ENCODE results near the gene SORL1-AS1.

SORL1-AS1 gene

GRCh38 chr11:121458551-121458950 is 5.8 kb upstream of the SORL1-AS1 start:
- Histone ChIP-seq H3K9me3 (replicated peaks; ENCODE audit: control insufficient read depth, insufficient read depth, low read length) (no peaks in the 10 kb centered on the region), H3K4me2 (ENCODE audit: insufficient read depth, low read length) (no peak overlapping the region), H3K4me1 (ENCODE audit: control insufficient read depth, extremely low read depth, insufficient read depth, low read length) (no peaks in the 10 kb centered on the region), H3K36me3 (ENCODE audit: control insufficient read depth in 2 of 2, extremely low read depth in 1 of 2, insufficient read depth in 2 of 2, low read length in 2 of 2) (no peaks in the 10 kb centered on the region), H4K20me1 (replicated peaks; ENCODE audit: control insufficient read depth, extremely low read depth, insufficient read depth, low read length) (no peaks in the 10 kb centered on the region), H3K27ac (ENCODE audit: insufficient read depth, low read depth, low read length) (no peak overlapping the region), H3K27me3 (ENCODE audit: control insufficient read depth in 2 of 2, insufficient read depth in 2 of 2, low read length in 2 of 2) (peaks cover 11 to 14% of the 10 kb centered on the region in 2 experiments), H3K9ac (replicated peaks; ENCODE audit: extremely low read depth, insufficient read depth, low read length) (no peak overlapping the region), H3K9me1 (replicated peaks; ENCODE audit: control insufficient read depth, extremely low read depth, insufficient read depth, low read length) (no peaks in the 10 kb centered on the region), H3K79me2 (ENCODE audit: control insufficient read depth, insufficient read depth, low read length) (no peaks in the 10 kb centered on the region), H3K4me3 (replicated peaks in 1 of 3; ENCODE audit: insufficient read depth in 1 of 3, low read depth in 1 of 3, low read length in 3 of 3) (no peak overlapping the region), H2AFZ (ENCODE audit: low read depth, low read length) (no peak overlapping the region)
- intact Hi-C loops (cut with micrococcal nuclease) (no loop called here), dilution Hi-C loops (cut with MboI; ENCODE audit: extremely low pct_ligation_motif_present, low sequenced_read_pairs) (no loop called here)
- no peak for FAIRE-seq
- TF ChIP-seq POLR2A (IDR thresholded peaks at IDR 0.05; ENCODE audit: low read depth, low read length), result no peak
- TF ChIP-seq POLR2AphosphoS5 (IDR thresholded peaks at IDR 0.05; ENCODE audit: insufficient read depth, low read depth, low read length), result no peak
- no peak for TF ChIP-seq EZH2 (IDR thresholded peaks at IDR 0.05; ENCODE audit: borderline replicate concordance, low read depth, low read length, severe bottlenecking)
- no peak for TF ChIP-seq MYC (IDR thresholded peaks at IDR 0.05; ENCODE audit: low read depth, low read length)
- no peak for TF ChIP-seq JUN (IDR thresholded peaks at IDR 0.05; ENCODE audit: borderline replicate concordance, insufficient read depth, insufficient read length, low read depth)
- TF ChIP-seq GATA2 (IDR thresholded peaks at IDR 0.05; ENCODE audit: insufficient read depth, insufficient read length, low read depth, low read length), result no peak
- no peak for TF ChIP-seq FOS (IDR thresholded peaks at IDR 0.05; ENCODE audit: borderline replicate concordance, insufficient read depth, low read length)
- no peak for TF ChIP-seq MAX (IDR thresholded peaks at IDR 0.05; ENCODE audit: insufficient read depth, insufficient read length)
- TF ChIP-seq CTCF (IDR thresholded peaks at IDR 0.05; ENCODE audit: extremely low read depth in 1 of 2, insufficient read depth in 1 of 2, low read depth in 1 of 2, low read length in 2 of 2), result no peak
- DNase-seq (ENCODE audit: low read depth, low spot score), result no peak
- POLR2A ChIA-PET, result no interaction called here
- CTCF ChIA-PET, result interaction anchor here (1.6 kb wide), 1 partner anchor 12 kb away, joined by 4 read pairs; no protein-coding TSS in a partner anchor
- BruUV-seq (replicated peaks), result no TSS peak
